Stomach (tissue), 9 donors: ENCODE measurements around the gene KRTAP10-4. TPM values are rescaled to one million over a fixed set of nuclear protein-coding genes. Genes with fewer than 3 reads are reported as not detected.

Experiments
- DNase-seq, 2 donors: peaks; one replicate each; pipeline versions ENCODE4 v3.0.0 to v3.0.0-alpha.2; 2013 to 2019
- H3K27ac ChIP-seq, 5 donors: fragments of 200-600 bp in 4 of 5; sonication (generic) in 4 of 5; one replicate each; pipeline ENCODE4 v1.5.1; 2013 to 2019; ENCODE audit warnings: mild to moderate bottlenecking in 1 of 5, moderate library complexity in 1 of 5
- H3K27me3 ChIP-seq, 3 donors: fragments of 200-600 bp; sonication (generic); one replicate each; pipeline ENCODE4 v1.5.1; 2017 to 2019; ENCODE audit warnings: mixed run types in 1 of 3
- H3K36me3 ChIP-seq, 4 donors: fragments of 200-600 bp; sonication (generic); 1 replicate in 3 of 4; 2 replicates in 1 of 4; pipeline ENCODE4 v1.5.1; 2016 to 2019
- H3K4me1 ChIP-seq, 4 donors: fragments of 200-600 bp; sonication (generic); one replicate each; pipeline ENCODE4 v1.5.1; 2016 to 2019
- H3K4me3 ChIP-seq, 4 donors: fragments of 200-600 bp; sonication (generic) in 3 of 4; one replicate each; pipeline ENCODE4 v1.5.1; 2016 to 2019; ENCODE audit warnings: mild to moderate bottlenecking in 1 of 4
- H3K9me3 ChIP-seq, 4 donors: fragments of 200-600 bp; sonication (generic); one replicate each; pipeline ENCODE4 v1.5.1; 2016 to 2019
- CTCF ChIP-seq, 7 experiments: fragments of 450-650 bp in 4 of 7; fragments of 200-600 bp in 3 of 7; sonication (generic) in 3 of 7; IDR thresholded peaks; one replicate each; pipeline ENCODE4 v1.5.1; 2016 to 2019; ENCODE audit warnings: antibody characterized with exemption in 7 of 7, control low read depth in 2 of 7, mild to moderate bottlenecking in 1 of 7
- EP300 ChIP-seq: sonication (generic); formaldehyde crosslinking; IDR thresholded peaks from one replicate; pipeline ENCODE4 v1.6.1; 2017; ENCODE audit warnings: antibody characterized with exemption
- POLR2A ChIP-seq, 4 donors: fragments of 450-650 bp; IDR thresholded peaks; one replicate each; pipeline ENCODE4 v1.6.1; 2016; ENCODE audit warnings: antibody characterized with exemption in 4 of 4, control low read depth in 2 of 4, mild to moderate bottlenecking in 1 of 4, moderate library complexity in 1 of 4
- POLR2AphosphoS5 ChIP-seq, 3 donors: sonication (generic); formaldehyde crosslinking; IDR thresholded peaks; one replicate each; pipeline ENCODE4 v1.6.1; 2016; ENCODE audit warnings: antibody characterized with exemption in 3 of 3
- WGBS, 5 donors: extraction: QIAGEN DNeasy Blood & Tissue Kit in 3 of 5; methylation state at CpG; one replicate each; pipeline versions ENCODE4 v1.1.5 to v1.1.7; 2013 to 2018; 5-methylcytosine and 5-hydroxymethylcytosine counted together
- intact Hi-C: fragments of 100-400 bp; cut with DNase I; formaldehyde crosslinking; loops from one replicate; pipeline ENCODE4 v1.15.1; 2023; ENCODE audit warnings: low total_unique reads
- polyA plus RNA-seq, 3 donors: library from polyadenylated mRNA; stranded (reverse); fragments of 200-250 nt; gene quantifications; one replicate each; pipeline ENCODE4 v1.2.3, GENCODE V29; 2013
- total RNA-seq, 5 donors: library from RNA; depleted of rRNA; stranded (reverse); fragments of >200 nt; gene quantifications; one replicate each; pipeline versions ENCODE4 v1.1.0 to v1.2.3, GENCODE V29; 2014 to 2016
- donor health status: healthy with polysubstance abuse.
- donor health status: Bipolar disorder and iron deficiency.
- donor health status: healthy.

The KRTAP10-4 gene
- total and polyA plus RNA-seq, 8 donors: not detected

DNA sequence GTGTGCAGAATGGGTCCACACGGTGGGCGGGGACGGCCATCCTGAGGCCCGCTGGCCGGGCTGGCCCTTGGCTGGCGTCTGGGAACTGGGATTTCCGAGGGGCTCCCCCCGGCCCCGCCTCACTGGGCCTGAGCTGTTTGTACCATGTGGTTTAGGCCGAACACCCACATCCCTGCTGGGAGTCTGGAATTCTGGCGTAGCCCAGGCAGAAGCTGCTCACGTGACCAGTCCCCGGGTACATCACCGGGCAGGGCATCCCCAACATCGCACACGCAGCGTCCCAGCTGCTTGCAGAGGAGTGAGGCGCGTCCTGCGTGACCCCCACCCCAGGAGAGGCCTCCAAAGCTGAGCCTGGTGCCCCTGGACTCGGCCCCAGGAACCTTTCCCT is 28.9 kb downstream of the KRTAP10-4 start:
- Histone ChIP-seq H3K36me3 (no peaks in the 10 kb centered on the region), H3K27ac (no peak overlapping the region), H3K9me3 (peaks cover 0 to 34% (median 3%) of the 10 kb centered on the region in 4 donors), H3K4me3 (no peak overlapping the region), H3K4me1 (no peaks in the 10 kb centered on the region), H3K27me3 (peaks cover 0 to 56% (median 13%) of the 10 kb centered on the region in 3 donors)
- DNase-seq: no peak
- WGBS, 5 donors: 67 to 81% (median 75%) methylated on average over 1 to 20 of the region's 21 CpGs
- TF ChIP-seq EP300: no peak
- TF ChIP-seq POLR2AphosphoS5 (IDR thresholded peaks at IDR 0.05): no peak
- TF ChIP-seq POLR2A (IDR thresholded peaks at IDR 0.05): no peak
- TF ChIP-seq CTCF (IDR thresholded peaks at IDR 0.05): no peak
- intact Hi-C loops: no loop called here

DNA sequence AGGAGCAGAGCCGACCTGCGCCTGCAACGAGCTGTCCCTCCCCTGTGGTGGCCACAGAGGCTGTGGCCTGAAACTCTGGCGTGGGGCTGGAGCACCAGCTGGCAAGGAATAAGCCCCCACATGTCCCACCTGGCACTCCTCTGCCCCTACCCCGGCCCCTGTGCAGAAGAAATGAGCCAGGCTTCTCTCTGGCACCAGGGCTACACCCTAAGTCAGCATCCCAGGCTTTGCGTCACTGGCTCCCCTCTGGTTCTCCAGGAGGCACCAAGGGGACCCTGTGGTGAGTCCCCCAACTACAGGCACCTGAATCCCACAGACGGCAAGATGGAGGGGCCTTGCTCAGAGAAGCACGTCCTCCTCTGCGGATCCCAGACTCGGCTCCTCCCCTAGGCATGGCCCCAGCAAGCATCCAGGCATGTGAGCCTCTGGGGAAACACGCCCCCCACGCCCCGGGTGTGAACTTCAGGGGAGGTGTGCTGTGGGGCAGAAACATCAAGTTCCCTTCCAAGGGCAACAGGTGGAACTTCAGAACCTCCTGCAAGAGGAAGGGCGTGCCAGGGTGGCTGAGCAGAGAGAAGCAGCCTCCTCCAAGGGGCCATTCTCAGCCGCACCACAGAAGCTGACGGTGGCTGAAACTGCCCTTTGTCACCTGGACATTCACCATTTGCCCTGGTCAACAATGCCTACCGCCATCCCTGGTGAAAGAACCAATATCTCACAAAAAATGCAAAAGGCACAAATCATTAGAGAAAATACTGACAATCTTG is 29.8 kb downstream of the KRTAP10-4 start:
- H3K27ac ChIP-seq: no peak overlapping the region
- H3K36me3 ChIP-seq: no peaks in the 10 kb centered on the region
- H3K4me3 ChIP-seq: no peak overlapping the region
- TF ChIP-seq CTCF (IDR thresholded peaks at IDR 0.05): no peak
- TF ChIP-seq POLR2AphosphoS5 (IDR thresholded peaks at IDR 0.05): no peak
- TF ChIP-seq EP300: no peak
- no peak for TF ChIP-seq POLR2A (IDR thresholded peaks at IDR 0.05)
- intact Hi-C loops: no loop called here
- H3K9me3 ChIP-seq: peaks cover 0 to 28% (median 3%) of the 10 kb centered on the region in 4 donors
- 45 to 60% (median 50%) methylated on average over 10 to 17 of the region's 17 CpGs for WGBS, 5 donors
- no peak for DNase-seq
- no peaks in the 10 kb centered on the region for H3K4me1 ChIP-seq
- H3K27me3 ChIP-seq: peaks cover 0 to 54% (median 13%) of the 10 kb centered on the region in 3 donors

DNA sequence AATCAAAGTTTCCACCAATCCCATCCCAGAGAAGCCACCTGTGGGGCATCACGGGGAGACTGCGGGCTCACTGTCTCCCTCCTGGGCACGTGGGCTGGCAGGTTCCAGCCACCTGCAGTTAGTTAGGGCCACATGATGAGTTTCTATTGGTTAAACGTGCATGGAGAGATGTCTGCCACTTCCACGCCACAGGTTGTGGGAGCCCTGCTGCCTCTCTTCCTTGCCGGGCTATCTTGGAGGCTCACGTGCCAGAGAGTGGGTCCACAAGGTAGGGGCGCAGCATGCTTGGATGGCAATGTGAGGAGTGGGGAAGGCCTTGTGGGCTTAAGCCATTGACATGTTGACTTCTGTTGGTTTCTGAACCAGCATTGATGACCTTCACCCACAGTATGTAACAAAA is 30.4 kb downstream of the KRTAP10-4 start:
- Histone ChIP-seq H3K27me3 (peaks cover 0 to 53% (median 13%) of the 10 kb centered on the region in 3 donors), H3K4me3 (no peak overlapping the region), H3K4me1 (no peaks in the 10 kb centered on the region), H3K36me3 (no peaks in the 10 kb centered on the region), H3K27ac (no peak overlapping the region), H3K9me3 (peaks cover 0 to 22% (median 3%) of the 10 kb centered on the region in 4 donors)
- intact Hi-C loops: no loop called here
- no peak for DNase-seq
- WGBS, 5 donors: 81 to 90% (median 85%) methylated on average over 8 of the region's 8 CpGs
- no peak for TF ChIP-seq POLR2A (IDR thresholded peaks at IDR 0.05)
- TF ChIP-seq EP300: no peak
- TF ChIP-seq POLR2AphosphoS5 (IDR thresholded peaks at IDR 0.05): no peak
- no peak for TF ChIP-seq CTCF (IDR thresholded peaks at IDR 0.05)

- 71 to 80% (median 76%) methylated on average over 4 of the region's 4 CpGs for WGBS, 5 donors
- intact Hi-C loops: no loop called here
- Histone ChIP-seq H3K36me3 (no peaks in the 10 kb centered on the region), H3K9me3 (peaks cover 4 to 35% (median 28%) of the 10 kb centered on the region in 4 donors), H3K27ac (no peak overlapping the region), H3K4me1 (no peaks in the 10 kb centered on the region), H3K27me3 (peaks cover 0 to 35% (median 9%) of the 10 kb centered on the region in 3 donors), H3K4me3 (no peak overlapping the region)
- TF ChIP-seq POLR2AphosphoS5 (IDR thresholded peaks at IDR 0.05) (no peak), POLR2A (IDR thresholded peaks at IDR 0.05) (no peak), CTCF (IDR thresholded peaks at IDR 0.05) (no peak), EP300 (no peak)
- DNase-seq: no peak
Measured at GRCh38 chr21:44606495-44606894, 33.0 kb downstream of the KRTAP10-4 start.
